KMS-11 (cell line): Measurements from ENCODE around the gene CBLN3.
A peak's percentile ranks its signal among the peaks of the same experiment; 100 is the strongest.
"Not testable (repeated sequence)": the region's sequence is repeated elsewhere in the genome, so short reads cannot be mapped to it uniquely, and the experiment has no call there.

Source experiments
- H2AFZ ChIP-seq: fragments of 200-600 bp; sonication (generic); 2 replicates; pipeline ENCODE4 v1.6.1; 2016; ENCODE audit warnings: antibody characterized with exemption, mixed run types, low read depth
- H3K27ac ChIP-seq: fragments of 200-600 bp; sonication (generic); 2 replicates; pipeline ENCODE4 v1.6.1; 2016; ENCODE audit warnings: mild to moderate bottlenecking, mixed run types
- H3K27me3 ChIP-seq: fragments of 200-600 bp; sonication (generic); 2 replicates; pipeline ENCODE4 v1.6.1; 2017; ENCODE audit warnings: mild to moderate bottlenecking, low read depth, mixed run types, moderate library complexity; ENCODE audit not compliant: insufficient read depth
- H3K36me3 ChIP-seq: fragments of 200-600 bp; sonication (generic); 2 replicates; pipeline ENCODE4 v1.6.1; 2017; ENCODE audit warnings: mild to moderate bottlenecking, mixed run types; ENCODE audit not compliant: insufficient read depth
- H3K4me1 ChIP-seq: fragments of 200-600 bp; sonication (generic); 2 replicates; pipeline ENCODE4 v1.6.1; 2016; ENCODE audit warnings: mild to moderate bottlenecking, low read depth, mixed run types; ENCODE audit not compliant: poor library complexity, severe bottlenecking
- H3K4me2 ChIP-seq: fragments of 200-600 bp; sonication (generic); 2 replicates; pipeline ENCODE4 v1.7.0; 2016; ENCODE audit warnings: mild to moderate bottlenecking, mixed run types
- H3K4me3 ChIP-seq: fragments of 200-600 bp; sonication (generic); IDR thresholded peaks from 2 replicates; pipeline ENCODE4 v1.6.1; 2017; ENCODE audit warnings: low read depth, low read length, mixed read lengths; ENCODE audit not compliant: insufficient read depth
- H3K79me2 ChIP-seq: fragments of 200-600 bp; sonication (generic); 2 replicates; pipeline ENCODE4 v1.6.1; 2016; ENCODE audit warnings: low read depth, mixed run types; ENCODE audit not compliant: insufficient read depth
- H3K9ac ChIP-seq: fragments of 200-600 bp; sonication (generic); 2 replicates; pipeline ENCODE4 v1.6.1; 2016; ENCODE audit warnings: mild to moderate bottlenecking, mixed run types
- H4K20me1 ChIP-seq: fragments of 200-600 bp; sonication (generic); 2 replicates; pipeline ENCODE4 v1.6.1; 2016; ENCODE audit warnings: mild to moderate bottlenecking, mixed run types; ENCODE audit not compliant: insufficient read depth
- CTCF ChIP-seq: fragments of 200-600 bp; sonication (generic); conservative IDR thresholded peaks from 2 replicates; pipeline ENCODE4 v1.6.1; 2017; ENCODE audit warnings: low read depth, mild to moderate bottlenecking, antibody characterized with exemption, low read length, moderate library complexity, mixed read lengths

CBLN3 gene

GRCh38 chr14:24459331-24459730, 29.9 kb upstream of the CBLN3 start:
- no peak for TF ChIP-seq CTCF
- Histone ChIP-seq H3K9ac (no peak overlapping the region), H3K27ac (no peak overlapping the region), H3K4me2 (no peak overlapping the region), H3K79me2 (no peaks in the 10 kb centered on the region), H3K36me3 (no peaks in the 10 kb centered on the region), H4K20me1 (no peaks in the 10 kb centered on the region), H3K27me3 (no peaks in the 10 kb centered on the region), H2AFZ (no peak overlapping the region), H3K4me3 (no peak overlapping the region), H3K4me1 (no peaks in the 10 kb centered on the region)

GRCh38 chr14:24458736-24459135, 29.3 kb upstream of the CBLN3 start:
- TF ChIP-seq CTCF = no peak
- Histone ChIP-seq H4K20me1 (no peaks in the 10 kb centered on the region), H3K4me3 (no peak overlapping the region), H3K36me3 (no peaks in the 10 kb centered on the region), H2AFZ (no peak overlapping the region), H3K79me2 (no peaks in the 10 kb centered on the region), H3K4me1 (no peaks in the 10 kb centered on the region), H3K27me3 (no peaks in the 10 kb centered on the region), H3K4me2 (no peak overlapping the region), H3K27ac (no peak overlapping the region), H3K9ac (no peak overlapping the region)

- Histone ChIP-seq H3K4me1 (no peaks in the 10 kb centered on the region), H3K36me3 (no peaks in the 10 kb centered on the region)
- no peak for TF ChIP-seq CTCF
Measured at GRCh38 chr14:24456980-24457379, 27.5 kb upstream of the CBLN3 start.

GRCh38 chr14:24450828-24451227, 21.4 kb upstream of the CBLN3 start:
- not testable (repeated sequence) for H3K36me3 ChIP-seq, H2AFZ ChIP-seq, H3K4me2 ChIP-seq, H3K4me1 ChIP-seq, H3K79me2 ChIP-seq, H3K4me3 ChIP-seq, H3K9ac ChIP-seq, H3K27ac ChIP-seq, H4K20me1 ChIP-seq, H3K27me3 ChIP-seq

More at GRCh38 chr14:24456980-24457379, 27.5 kb upstream of the CBLN3 start:
- H3K79me2 ChIP-seq = no peaks in the 10 kb centered on the region
- no peak overlapping the region for H3K9ac ChIP-seq
- no peak overlapping the region for H2AFZ ChIP-seq
- no peak overlapping the region for H3K4me2 ChIP-seq
- no peak overlapping the region for H3K27ac ChIP-seq
- H3K4me3 ChIP-seq = no peak overlapping the region
- H4K20me1 ChIP-seq = no peaks in the 10 kb centered on the region
- no peaks in the 10 kb centered on the region for H3K27me3 ChIP-seq

- Histone ChIP-seq H3K36me3 (no peaks in the 10 kb centered on the region), H3K27ac (peak overlapping the region; percentile 42; the same call in 1 of the 2 replicates), H3K9ac (peak overlapping the region; percentile 44; the same call in 1 of the 2 replicates), H3K27me3 (no peaks in the 10 kb centered on the region), H3K4me3 (no peak overlapping the region), H3K79me2 (no peaks in the 10 kb centered on the region; the same call in 1 of the 2 replicates), H4K20me1 (no peaks in the 10 kb centered on the region), H2AFZ (peak overlapping the region; percentile 75), H3K4me2 (peak overlapping the region; percentile 67), H3K4me1 (peaks cover 12% of the 10 kb centered on the region)
- no peak for TF ChIP-seq CTCF
Measured at GRCh38 chr14:24443053-24443665, 13.7 kb upstream of the CBLN3 start.
